Measurements from ENCODE around the gene ZNF569.
"Not testable (repeated sequence)": the region's sequence is repeated elsewhere in the genome, so short reads cannot be mapped to it uniquely, and the experiment has no call there.

Gene ZNF569

DNA sequence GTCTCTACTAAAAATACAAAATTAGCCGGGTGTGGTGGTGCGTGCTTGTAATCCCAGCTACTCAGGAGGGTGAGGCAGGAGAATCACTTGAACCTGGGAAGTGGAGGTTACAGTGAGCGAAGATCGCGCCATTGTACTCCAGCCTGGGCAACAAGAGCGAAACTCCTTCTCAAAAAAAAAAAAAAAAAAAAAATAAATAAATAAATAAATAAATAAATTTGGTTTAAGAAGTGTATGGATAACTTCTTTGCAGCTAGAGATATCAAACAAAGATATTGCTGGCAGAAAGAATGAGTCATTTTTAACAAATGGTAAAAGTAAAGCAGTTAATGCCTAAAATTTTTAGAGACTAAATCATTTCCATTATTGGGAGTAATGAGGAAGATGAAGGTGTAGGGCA is 75.8 kb downstream of the ZNF569 start:
- DNase-seq: not testable (repeated sequence)

DNA sequence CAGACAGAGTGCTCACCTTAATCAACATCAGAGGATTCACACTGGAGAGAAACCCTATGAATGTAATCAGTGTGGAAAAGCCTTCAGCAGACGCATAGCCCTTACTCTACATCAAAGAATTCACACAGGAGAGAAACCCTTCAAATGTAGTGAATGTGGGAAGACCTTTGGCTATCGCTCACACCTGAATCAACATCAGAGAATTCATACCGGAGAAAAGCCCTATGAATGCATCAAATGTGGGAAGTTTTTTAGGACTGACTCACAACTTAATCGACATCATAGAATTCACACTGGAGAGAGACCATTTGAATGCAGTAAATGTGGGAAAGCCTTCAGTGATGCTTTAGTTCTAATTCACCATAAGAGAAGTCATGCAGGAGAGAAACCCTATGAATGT is 78.0 kb downstream of the ZNF569 start:
- no peak for DNase-seq

DNA sequence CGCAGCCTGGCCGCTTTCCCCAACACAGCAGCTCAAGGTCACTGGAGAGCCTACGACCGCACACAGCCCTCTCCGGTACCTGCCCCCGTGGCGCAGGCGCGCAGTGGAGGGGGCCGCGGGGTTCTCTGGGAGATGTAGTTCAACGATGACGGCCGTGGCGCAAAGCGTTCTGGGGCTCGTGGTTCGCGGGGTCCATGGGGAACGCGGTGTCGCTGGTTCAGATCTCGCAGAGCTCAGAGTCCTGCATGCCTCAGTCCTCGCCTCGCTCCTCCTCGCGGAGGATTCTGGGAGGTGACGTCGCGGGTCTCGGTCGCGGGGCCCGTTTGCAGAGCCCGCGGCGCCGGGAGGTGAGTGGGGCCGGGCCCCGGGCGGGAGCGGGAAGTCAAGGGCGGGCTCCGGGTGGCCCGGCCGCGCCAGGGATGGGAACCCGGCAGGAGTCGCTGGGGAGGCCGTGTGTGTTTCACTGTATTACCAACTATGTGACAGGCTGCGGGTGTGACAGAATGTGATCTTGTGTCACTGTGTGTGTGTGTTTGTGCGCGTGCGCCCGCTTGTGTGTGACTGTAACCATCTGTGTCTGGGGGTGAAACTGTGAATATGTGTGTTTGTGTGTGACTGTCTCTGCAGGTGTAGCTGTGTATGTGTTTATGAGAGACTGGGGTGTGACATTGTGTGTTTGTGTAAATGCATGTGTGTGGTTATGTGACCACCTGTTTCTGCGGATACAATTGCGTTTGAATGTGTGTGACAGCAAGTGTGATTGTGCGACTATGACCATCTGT is 96.2 kb downstream of the ZNF569 start, which contains the start of gene ZNF527:
Gene ZNF527 (plus strand): TSS at position 220 of the 782 bp plus-strand sequence. CDS start 3,100 bp downstream, outside the sequence.
- peak; percentile 95 for DNase-seq

DNA sequence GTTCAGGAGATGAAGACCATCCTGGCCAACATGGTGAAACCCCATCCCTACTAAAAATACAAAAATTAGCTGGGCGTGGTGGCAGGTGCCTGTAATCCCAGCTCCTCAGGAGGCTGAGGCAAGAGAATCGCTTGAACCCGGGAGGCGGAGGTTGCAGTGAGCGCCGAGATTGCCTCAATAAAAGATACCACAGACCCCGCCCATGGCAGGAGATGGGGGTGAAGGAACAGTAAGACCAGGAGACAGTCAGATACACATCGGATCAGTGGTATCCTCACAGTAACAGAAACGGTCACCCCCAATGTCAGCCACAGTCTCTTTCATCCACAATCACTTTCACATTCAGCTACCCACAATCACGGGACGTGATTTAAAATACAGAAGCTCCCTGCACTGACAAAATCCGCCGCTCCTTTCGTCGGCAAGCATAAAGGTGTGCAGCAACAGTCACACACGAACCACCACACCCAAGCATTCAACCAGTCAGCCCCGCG is 96.8 kb downstream of the ZNF569 start:
- DNase-seq: not testable (repeated sequence)

DNA sequence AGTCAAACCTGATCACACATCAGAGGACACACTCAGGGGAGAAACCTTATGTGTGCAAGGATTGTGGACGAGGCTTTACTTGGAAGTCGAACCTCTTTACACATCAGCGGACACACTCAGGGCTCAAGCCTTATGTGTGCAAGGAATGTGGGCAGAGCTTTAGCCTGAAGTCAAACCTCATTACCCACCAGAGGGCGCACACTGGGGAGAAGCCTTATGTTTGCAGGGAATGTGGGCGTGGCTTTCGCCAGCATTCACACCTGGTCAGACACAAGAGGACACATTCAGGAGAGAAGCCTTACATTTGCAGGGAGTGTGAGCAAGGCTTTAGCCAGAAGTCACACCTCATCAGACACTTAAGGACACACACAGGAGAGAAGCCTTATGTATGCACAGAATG is 104.5 kb downstream of the ZNF569 start:
- no peak for DNase-seq

DNA sequence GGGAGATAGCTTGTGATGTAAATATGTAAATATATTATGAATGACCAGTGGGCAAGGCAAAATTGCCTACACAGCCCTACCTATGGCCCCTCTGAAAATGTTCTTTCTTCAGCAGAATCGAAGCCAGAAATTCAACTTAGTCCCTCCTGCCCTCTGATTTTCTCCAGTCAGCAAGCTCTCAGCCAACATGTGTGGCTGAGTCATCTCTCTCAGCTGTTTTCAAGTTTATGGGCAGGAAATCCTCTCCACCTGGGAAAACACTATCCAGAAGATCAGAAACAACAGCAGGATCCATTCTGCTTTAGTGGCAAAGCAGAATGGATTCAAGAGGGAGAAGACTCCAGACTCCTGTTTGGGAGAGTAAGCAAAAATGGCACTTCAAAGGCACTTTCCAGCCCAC is 105.2 kb downstream of the ZNF569 start:
- DNase-seq: no peak

Measured in inflammatory macrophage treated with lipopolysaccharide for 1 hour (primary cell).